ENCODE data around the gene TTC34.

DNA sequence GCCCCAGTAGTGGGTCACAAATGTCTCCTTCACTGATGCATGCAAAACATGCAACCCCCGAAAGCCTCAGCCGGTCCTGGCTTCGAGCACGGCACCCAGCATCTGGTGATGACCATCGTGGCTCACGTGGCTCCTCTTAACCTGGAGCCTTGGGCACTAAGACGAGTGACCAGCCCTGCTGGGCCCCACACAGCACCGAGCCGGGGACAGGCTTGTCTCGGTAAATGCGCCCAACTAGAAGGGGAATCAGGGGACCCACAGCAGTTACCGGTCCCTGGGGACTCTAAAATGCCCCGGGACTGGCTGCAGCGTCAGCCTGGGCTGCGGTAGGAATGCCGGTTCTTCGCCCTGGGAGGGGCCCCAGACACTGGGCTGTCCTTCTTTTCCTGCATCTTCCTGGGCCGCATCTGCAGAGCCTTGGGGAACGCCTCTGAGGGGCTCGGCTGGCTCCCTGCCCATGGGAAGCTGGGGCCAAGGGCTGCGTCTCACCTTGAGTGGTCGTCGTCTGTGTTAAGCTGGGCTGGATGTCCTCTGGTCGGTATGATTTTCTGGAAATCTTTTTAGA lies 13.1 kb upstream of the TTC34 start:
- TF ChIP-seq POLR2A (IDR thresholded peaks at IDR 0.05; ENCODE audit: low read length) (no peak), GATA1 (IDR thresholded peaks at IDR 0.05; ENCODE audit: low read depth, low read length) (no peak)
